Duodenal mucosa (tissue), 2 donors: ENCODE data around the gene FFAR4.
"Not testable (repeated sequence)": the region's sequence is repeated elsewhere in the genome, so short reads cannot be mapped to it uniquely, and the experiment has no call there.

Experiments
- H3K27ac ChIP-seq: one replicate; pipeline ENCODE4 v1.7.0; 2013; ENCODE audit warnings: low read depth, low read length
- H3K27me3 ChIP-seq, 2 donors: one replicate each; pipeline ENCODE4 v1.7.0; 2013; ENCODE audit warnings: low read length in 2 of 2, control low read depth in 1 of 2; ENCODE audit not compliant: insufficient read depth in 2 of 2, control insufficient read depth in 1 of 2
- H3K36me3 ChIP-seq, 2 donors: one replicate each; pipeline ENCODE4 v1.7.0; 2013; ENCODE audit warnings: low read length in 2 of 2, control low read depth in 1 of 2; ENCODE audit not compliant: insufficient read depth in 2 of 2, control insufficient read depth in 1 of 2
- H3K4me1 ChIP-seq, 2 donors: one replicate each; pipeline ENCODE4 v1.7.0; 2013; ENCODE audit warnings: low read length in 2 of 2, control low read depth in 1 of 2; ENCODE audit not compliant: insufficient read depth in 2 of 2, control insufficient read depth in 1 of 2
- H3K4me3 ChIP-seq, 2 donors: one replicate each; pipeline ENCODE4 v1.7.0; 2013; ENCODE audit warnings: low read length in 2 of 2, low read depth in 1 of 2
- H3K9ac ChIP-seq, 2 donors: one replicate each; pipeline ENCODE4 v1.7.0; 2013; ENCODE audit warnings: low read length in 2 of 2, low read depth in 1 of 2
- H3K9me3 ChIP-seq, 2 donors: one replicate each; pipeline ENCODE4 v1.7.0; 2013; ENCODE audit warnings: low read length in 2 of 2, control low read depth in 1 of 2; ENCODE audit not compliant: control insufficient read depth in 1 of 2

Gene FFAR4

DNA sequence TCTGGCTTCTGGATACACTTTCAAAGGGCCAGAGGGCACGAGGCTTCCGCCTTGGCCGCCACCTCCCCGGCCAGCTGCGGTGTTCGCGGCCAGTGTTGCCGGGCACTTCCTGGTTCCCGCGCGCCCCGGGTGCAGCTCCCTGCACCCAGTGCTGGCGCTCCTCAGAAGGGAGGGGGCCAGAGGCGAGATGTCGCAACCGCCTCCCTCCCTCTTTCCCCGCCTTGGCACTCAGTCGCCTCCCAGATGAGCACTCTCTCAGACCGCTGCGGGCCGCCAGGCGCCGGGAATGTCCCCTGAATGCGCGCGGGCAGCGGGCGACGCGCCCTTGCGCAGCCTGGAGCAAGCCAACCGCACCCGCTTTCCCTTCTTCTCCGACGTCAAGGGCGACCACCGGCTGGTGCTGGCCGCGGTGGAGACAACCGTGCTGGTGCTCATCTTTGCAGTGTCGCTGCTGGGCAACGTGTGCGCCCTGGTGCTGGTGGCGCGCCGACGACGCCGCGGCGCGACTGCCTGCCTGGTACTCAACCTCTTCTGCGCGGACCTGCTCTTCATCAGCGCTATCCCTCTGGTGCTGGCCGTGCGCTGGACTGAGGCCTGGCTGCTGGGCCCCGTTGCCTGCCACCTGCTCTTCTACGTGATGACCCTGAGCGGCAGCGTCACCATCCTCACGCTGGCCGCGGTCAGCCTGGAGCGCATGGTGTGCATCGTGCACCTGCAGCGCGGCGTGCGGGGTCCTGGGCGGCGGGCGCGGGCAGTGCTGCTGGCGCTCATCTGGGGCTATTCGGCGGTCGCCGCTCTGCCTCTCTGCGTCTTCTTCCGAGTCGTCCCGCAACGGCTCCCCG lies at the start of gene FFAR4:
Gene FFAR4 (plus strand): TSS at position 231 of the 842 bp plus-strand sequence. CDS start 56 bp downstream, at position 287.
- Histone ChIP-seq H3K9ac (no peak within 1 kb of the TSS), H3K9me3 (no peaks in the 10 kb centered on the region), H3K4me1 (peaks cover 3 to 5% of the 10 kb centered on the region in 2 donors), H3K27ac (no peak within 1 kb of the TSS), H3K27me3 (peaks cover 36% of the 10 kb centered on the region in 2 donors), H3K4me3 (peak within 1 kb of the TSS; percentile 20 to 57), H3K36me3 (no peaks in the 10 kb centered on the region)

DNA sequence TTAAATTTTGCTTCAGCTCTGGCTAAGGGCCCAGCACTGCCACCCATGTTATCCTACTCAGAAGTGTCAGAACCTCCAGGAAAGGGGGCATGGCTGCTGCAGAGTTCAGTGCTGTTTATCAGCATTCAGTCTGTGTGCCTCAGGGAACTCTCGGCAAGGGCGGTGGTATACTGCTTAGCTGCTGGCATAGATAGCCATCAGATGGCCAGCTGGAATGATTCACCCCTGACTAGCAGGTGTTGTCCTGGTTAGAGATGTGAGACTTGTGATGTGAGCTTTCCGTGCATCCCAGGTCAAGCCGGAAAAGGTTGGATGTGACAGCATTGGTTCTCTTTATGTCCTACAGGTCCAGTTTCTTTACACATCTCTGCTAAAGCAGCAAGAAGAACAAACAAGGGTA lies 47.9 kb upstream of the FFAR4 start:
- Histone ChIP-seq H3K4me1 (no peaks in the 10 kb centered on the region), H3K27ac (no peak overlapping the region), H3K27me3 (no peaks in the 10 kb centered on the region), H3K9me3 (no peaks in the 10 kb centered on the region), H3K4me3 (no peak overlapping the region), H3K9ac (no peak overlapping the region), H3K36me3 (peaks cover 4 to 12% of the 10 kb centered on the region in 2 donors)

DNA sequence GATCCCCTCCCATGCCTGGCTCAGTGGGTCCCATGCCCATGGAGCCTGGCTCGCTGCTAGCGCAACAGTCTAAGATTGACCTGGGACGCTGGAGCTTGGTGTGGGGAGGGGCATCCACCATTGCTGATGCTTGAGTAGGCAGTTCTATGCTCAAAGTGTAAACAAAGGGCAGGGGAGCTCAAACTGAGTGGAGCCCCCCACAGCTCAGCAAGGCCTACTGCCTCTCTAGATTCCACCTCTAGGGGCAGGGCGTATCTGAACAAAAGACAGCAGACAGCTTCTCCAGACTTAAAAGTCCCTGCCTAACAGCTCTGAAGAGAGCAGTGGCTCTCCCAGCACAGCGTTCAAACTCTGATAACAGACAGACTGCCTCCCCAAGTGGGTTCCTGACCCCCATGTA lies 31.2 kb upstream of the FFAR4 start:
- no peaks in the 10 kb centered on the region for H3K9me3 ChIP-seq
- H3K9ac ChIP-seq: no peak overlapping the region
- H3K27me3 ChIP-seq: no peaks in the 10 kb centered on the region
- H3K36me3 ChIP-seq: no peaks in the 10 kb centered on the region
- H3K27ac ChIP-seq: no peak overlapping the region
- H3K4me3 ChIP-seq: no peak overlapping the region
- no peaks in the 10 kb centered on the region for H3K4me1 ChIP-seq

DNA sequence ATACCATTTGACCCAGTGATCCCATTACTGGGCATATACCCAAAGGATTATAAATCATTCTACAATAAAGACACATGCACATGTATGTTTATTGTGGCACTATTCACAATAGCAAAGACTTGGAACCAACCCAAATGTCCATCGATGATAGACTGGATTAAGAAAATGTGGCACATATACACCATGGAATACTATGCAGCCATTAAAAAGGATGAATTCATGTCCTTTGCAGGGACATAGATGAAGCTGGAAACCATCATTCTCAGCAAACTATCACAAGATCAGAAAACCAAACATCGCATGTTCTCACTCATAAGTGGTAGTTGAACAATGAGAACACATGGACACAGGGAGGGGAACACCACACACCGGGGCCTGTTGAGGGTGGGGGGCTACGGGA lies 25.6 kb upstream of the FFAR4 start:
- not testable (repeated sequence) for H3K9ac ChIP-seq, H3K36me3 ChIP-seq, H3K4me1 ChIP-seq, H3K9me3 ChIP-seq, H3K27me3 ChIP-seq, H3K27ac ChIP-seq, H3K4me3 ChIP-seq

DNA sequence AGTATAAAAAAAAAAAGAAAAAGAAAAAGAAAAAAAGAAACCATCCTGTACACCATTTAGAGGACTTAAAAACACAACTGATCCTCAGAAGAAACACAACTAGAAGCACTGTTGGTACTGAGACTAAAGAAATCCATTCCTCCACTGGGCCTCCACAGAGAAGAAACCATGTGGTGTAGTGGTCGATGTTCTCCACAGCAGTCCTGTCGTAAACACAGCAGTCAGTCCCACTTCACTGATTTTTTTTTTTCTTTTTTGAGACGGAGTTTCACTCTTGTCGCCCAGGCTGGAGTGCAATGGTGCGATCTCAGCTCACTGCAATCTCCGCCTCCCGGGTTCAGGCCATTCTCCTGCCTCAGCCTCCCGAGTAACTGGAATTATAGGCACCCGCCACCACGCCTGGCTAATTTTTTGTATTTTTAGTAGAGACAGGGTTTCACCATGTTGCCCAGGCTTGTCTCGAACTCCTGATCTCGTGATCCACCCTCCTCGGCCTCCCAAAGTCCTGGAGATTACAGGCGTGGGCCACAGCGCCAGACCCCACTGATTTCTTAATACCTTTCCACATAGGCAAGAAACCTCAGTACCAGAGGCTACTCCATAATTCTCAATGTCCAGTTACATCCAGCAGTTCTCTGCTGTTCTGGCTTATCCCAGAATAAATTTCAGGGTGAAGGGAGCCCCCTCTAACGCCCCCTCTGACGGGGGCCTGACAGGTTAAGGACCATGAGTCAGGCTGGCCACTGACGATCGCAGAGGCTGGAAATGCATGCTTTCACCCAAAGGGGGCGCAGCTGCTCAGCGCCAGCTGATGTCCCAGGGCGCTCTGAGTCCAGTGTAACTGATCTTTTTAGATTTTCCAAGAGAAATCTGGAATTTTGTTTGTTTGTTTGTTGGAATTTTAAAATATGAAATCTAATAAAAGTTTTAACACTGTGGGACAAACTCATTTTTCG lies 24.8 kb upstream of the FFAR4 start:
- no peak overlapping the region for H3K27ac ChIP-seq

DNA sequence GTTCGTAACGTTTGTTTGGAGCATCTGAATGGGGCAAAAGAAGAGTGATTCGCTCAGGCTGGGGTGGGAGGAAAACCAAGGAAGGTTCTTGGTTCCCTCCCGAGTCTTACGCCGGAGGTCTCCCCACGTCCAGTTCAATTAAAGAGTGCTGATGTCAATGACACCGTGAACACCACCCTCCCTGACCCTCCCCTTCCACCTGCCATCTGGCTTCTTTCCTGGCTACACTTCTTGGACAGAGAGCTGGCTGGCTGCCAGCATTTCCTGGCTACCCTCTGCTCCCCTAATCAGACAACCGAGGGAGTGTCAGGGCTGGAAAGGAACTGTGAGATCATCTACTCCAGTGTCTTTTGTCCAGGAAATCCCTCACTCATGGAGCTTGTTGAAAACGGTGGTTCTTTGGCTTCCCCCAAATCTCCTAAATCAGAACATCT lies 24.1 kb upstream of the FFAR4 start:
- no peaks in the 10 kb centered on the region for H3K36me3 ChIP-seq
- no peak overlapping the region for H3K27ac ChIP-seq
- no peak overlapping the region for H3K9ac ChIP-seq
- peak overlapping the region; percentile 53 to 58 for H3K4me3 ChIP-seq
- H3K9me3 ChIP-seq: no peaks in the 10 kb centered on the region
- no peaks in the 10 kb centered on the region for H3K27me3 ChIP-seq
- peaks cover 7 to 8% of the 10 kb centered on the region in 2 donors for H3K4me1 ChIP-seq

More for the DNA sequence above, 24.8 kb upstream of the FFAR4 start:
- no peaks in the 10 kb centered on the region for H3K36me3 ChIP-seq
- H3K4me1 ChIP-seq: peaks cover 7 to 8% of the 10 kb centered on the region in 2 donors
- peak overlapping the region; percentile 53 to 58 for H3K4me3 ChIP-seq
- H3K9me3 ChIP-seq: no peaks in the 10 kb centered on the region
- H3K9ac ChIP-seq: no peak overlapping the region
- no peaks in the 10 kb centered on the region for H3K27me3 ChIP-seq

DNA sequence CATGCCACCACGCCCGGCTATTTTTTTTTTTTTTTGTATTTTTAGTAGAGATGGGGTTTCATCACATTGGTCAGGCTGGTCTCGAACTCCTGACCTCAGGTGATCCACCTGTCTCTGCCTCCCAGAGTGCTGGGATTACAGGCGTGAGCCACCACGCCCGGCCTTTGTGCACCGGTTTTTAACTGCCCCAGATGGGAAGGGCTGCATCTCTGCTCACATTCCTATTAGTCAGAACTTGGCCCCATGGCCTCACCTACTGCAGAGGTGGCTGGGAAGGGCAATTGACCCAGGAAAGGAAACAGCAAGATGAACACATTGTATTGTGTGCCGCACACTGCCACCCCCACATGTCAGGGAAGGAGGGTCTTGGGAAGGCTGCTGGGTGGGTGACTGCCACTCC lies 19.5 kb upstream of the FFAR4 start:
- not testable (repeated sequence) for H3K27ac ChIP-seq, H3K27me3 ChIP-seq, H3K4me3 ChIP-seq, H3K9me3 ChIP-seq, H3K36me3 ChIP-seq, H3K9ac ChIP-seq
- peaks cover 11% of the 10 kb centered on the region in 2 donors for H3K4me1 ChIP-seq

DNA sequence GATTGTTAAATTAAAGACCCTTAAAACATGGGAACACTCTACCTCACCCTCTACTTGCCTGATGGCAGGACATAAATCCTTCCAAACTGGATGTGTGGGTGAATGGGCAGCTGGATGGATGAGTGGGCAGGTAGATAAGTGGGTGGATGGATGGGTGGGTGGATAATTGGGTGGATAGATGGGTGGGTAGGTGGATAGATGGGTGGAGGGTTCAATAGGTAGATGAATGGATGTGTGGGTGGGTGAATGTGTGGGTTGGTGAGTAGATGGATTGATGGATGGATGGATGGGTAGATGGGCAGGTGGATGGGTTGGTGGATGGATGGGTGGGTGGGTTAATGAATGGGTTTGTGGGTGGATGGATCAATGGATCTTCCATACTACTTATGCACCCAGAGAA lies 18.9 kb upstream of the FFAR4 start:
- Histone ChIP-seq H3K4me1 (peaks cover 8 to 9% of the 10 kb centered on the region in 2 donors), H3K9me3 (no peaks in the 10 kb centered on the region)

DNA sequence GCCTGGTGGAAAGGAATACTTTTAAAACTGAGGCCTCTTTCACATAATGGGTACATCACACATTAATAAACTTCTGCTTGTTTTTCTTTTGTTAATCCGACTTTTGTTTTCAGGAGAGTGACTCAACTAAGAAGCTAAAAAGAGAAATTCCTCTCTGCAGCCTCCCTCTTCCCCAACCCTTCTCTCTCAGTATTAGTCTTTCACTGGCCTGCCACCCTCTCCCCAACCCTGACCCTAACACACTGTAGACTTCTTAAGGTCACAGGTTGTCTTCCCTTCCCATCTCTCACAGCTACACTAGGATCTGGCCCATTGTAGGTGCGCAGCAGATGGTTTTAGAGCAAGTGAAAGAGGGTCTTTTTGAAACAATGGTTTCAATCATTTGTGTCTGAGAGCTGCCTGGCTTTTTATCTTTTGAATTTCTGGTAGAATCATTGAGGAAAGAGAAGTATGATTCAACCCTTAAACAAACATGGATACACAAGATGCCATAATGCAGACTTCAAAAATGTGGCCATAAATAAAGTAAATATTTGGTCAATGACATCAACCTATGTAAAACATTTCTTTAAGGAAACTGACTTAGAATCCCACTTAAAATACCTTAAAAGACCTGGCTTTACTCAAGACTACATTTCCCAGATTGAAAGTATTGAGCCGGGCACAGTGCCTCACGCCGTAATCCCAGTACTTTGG lies 17.9 kb upstream of the FFAR4 start:
- Histone ChIP-seq H3K27ac (no peak overlapping the region), H3K9ac (no peak overlapping the region), H3K27me3 (no peaks in the 10 kb centered on the region), H3K36me3 (no peaks in the 10 kb centered on the region), H3K4me3 (no peak overlapping the region), H3K9me3 (no peaks in the 10 kb centered on the region), H3K4me1 (peaks cover 3% of the 10 kb centered on the region in 2 donors)

More for the DNA sequence above, 18.9 kb upstream of the FFAR4 start:
- H3K27ac ChIP-seq: no peak overlapping the region
- H3K36me3 ChIP-seq: no peaks in the 10 kb centered on the region
- H3K27me3 ChIP-seq: no peaks in the 10 kb centered on the region
- H3K9ac ChIP-seq: no peak overlapping the region
- no peak overlapping the region for H3K4me3 ChIP-seq
